ENCODE data around the gene RPH3AL.
"Not testable (repeated sequence)": the region's sequence is repeated elsewhere in the genome, so short reads cannot be mapped to it uniquely, and the experiment has no call there.

The RPH3AL gene

GRCh38 chr17:247767-248166 lies 104.8 kb downstream of the RPH3AL start:
- TF ChIP-seq CTCF (IDR thresholded peaks at IDR 0.05; ENCODE audit: borderline replicate concordance, insufficient read depth, low read depth, low read length) = no peak
- H3K4me3 ChIP-seq (ENCODE audit: low read depth, low read length) = no peak overlapping the region

- no peak overlapping the region for H3K4me3 ChIP-seq (ENCODE audit: low read depth, low read length)
- TF ChIP-seq CTCF (IDR thresholded peaks at IDR 0.05; ENCODE audit: borderline replicate concordance, insufficient read depth, low read depth, low read length) = no peak
Measured at GRCh38 chr17:246851-247421, 105.7 kb downstream of the RPH3AL start.

- TF ChIP-seq CTCF (IDR thresholded peaks at IDR 0.05; ENCODE audit: borderline replicate concordance, insufficient read depth, low read depth, low read length) = no peak
- no peak overlapping the region for H3K4me3 ChIP-seq (ENCODE audit: low read depth, low read length)
Measured at GRCh38 chr17:246226-246625, 106.4 kb downstream of the RPH3AL start.

- TF ChIP-seq CTCF (IDR thresholded peaks at IDR 0.05; ENCODE audit: borderline replicate concordance, insufficient read depth, low read depth, low read length) = no peak
- no peak overlapping the region for H3K4me3 ChIP-seq (ENCODE audit: low read depth, low read length)
Measured at GRCh38 chr17:245611-246010, 107.0 kb downstream of the RPH3AL start.

GRCh38 chr17:245020-245419 lies 107.6 kb downstream of the RPH3AL start:
- no peak for TF ChIP-seq CTCF (IDR thresholded peaks at IDR 0.05; ENCODE audit: borderline replicate concordance, insufficient read depth, low read depth, low read length)
- H3K4me3 ChIP-seq (ENCODE audit: low read depth, low read length) = no peak overlapping the region

GRCh38 chr17:243924-244323 lies 108.7 kb downstream of the RPH3AL start:
- not testable (repeated sequence) for H3K4me3 ChIP-seq (ENCODE audit: low read depth, low read length)

- TF ChIP-seq CTCF (IDR thresholded peaks at IDR 0.05; ENCODE audit: borderline replicate concordance, insufficient read depth, low read depth, low read length) = no peak
- H3K4me3 ChIP-seq (ENCODE audit: low read depth, low read length) = no peak overlapping the region
Measured at GRCh38 chr17:238964-239259, 113.7 kb downstream of the RPH3AL start.
